Measurements from ENCODE around the gene HIBADH.
"Not testable (repeated sequence)": the region's sequence is repeated elsewhere in the genome, so short reads cannot be mapped to it uniquely, and the experiment has no call there.

HIBADH gene

GRCh38 chr7:27585781-27586447 is 76.8 kb downstream of the HIBADH start:
- no peaks in the 10 kb centered on the region for H3K4me1 Mint-ChIP-seq
- DNase-seq (no peak), ATAC-seq (no peak)
- no peaks in the 10 kb centered on the region for H3K27me3 Mint-ChIP-seq
- no peak overlapping the region for H3K27ac Mint-ChIP-seq
- H3K4me3 Mint-ChIP-seq = no peak overlapping the region
- H3K36me3 Mint-ChIP-seq (ENCODE audit: low read depth) = no peaks in the 10 kb centered on the region
- no peaks in the 10 kb centered on the region for H3K9me3 Mint-ChIP-seq

- H3K4me3 Mint-ChIP-seq = no peak overlapping the region
- DNase-seq (no peak), ATAC-seq (no peak)
- no peaks in the 10 kb centered on the region for H3K27me3 Mint-ChIP-seq
- no peak overlapping the region for H3K27ac Mint-ChIP-seq
- no peaks in the 10 kb centered on the region for H3K4me1 Mint-ChIP-seq
- H3K9me3 Mint-ChIP-seq = no peaks in the 10 kb centered on the region
- no peaks in the 10 kb centered on the region for H3K36me3 Mint-ChIP-seq (ENCODE audit: low read depth)
Observed at GRCh38 chr7:27581906-27582305, 80.8 kb downstream of the HIBADH start.

- H3K4me1 Mint-ChIP-seq = no peaks in the 10 kb centered on the region
- H3K4me3 Mint-ChIP-seq = no peak overlapping the region
- H3K36me3 Mint-ChIP-seq (ENCODE audit: low read depth) = no peaks in the 10 kb centered on the region
- DNase-seq (no peak), ATAC-seq (no peak)
- no peak overlapping the region for H3K27ac Mint-ChIP-seq
- H3K27me3 Mint-ChIP-seq = no peaks in the 10 kb centered on the region
- no peaks in the 10 kb centered on the region for H3K9me3 Mint-ChIP-seq
Observed at GRCh38 chr7:27581119-27581518, 81.6 kb downstream of the HIBADH start.

- Mint-ChIP-seq H3K27me3 (no peaks in the 10 kb centered on the region), H3K27ac (no peak overlapping the region), H3K4me1 (no peaks in the 10 kb centered on the region), H3K36me3 (ENCODE audit: low read depth) (no peaks in the 10 kb centered on the region), H3K9me3 (no peaks in the 10 kb centered on the region), H3K4me3 (no peak overlapping the region)
- ATAC-seq = no peak
- no peak for DNase-seq
Observed at GRCh38 chr7:27579565-27579964, 83.1 kb downstream of the HIBADH start.

- not testable (repeated sequence) for DNase-seq; H3K27me3 Mint-ChIP-seq; H3K36me3 Mint-ChIP-seq (ENCODE audit: low read depth); H3K4me1 Mint-ChIP-seq; ATAC-seq; H3K4me3 Mint-ChIP-seq; H3K27ac Mint-ChIP-seq; H3K9me3 Mint-ChIP-seq
Observed at GRCh38 chr7:27578169-27578568, 84.5 kb downstream of the HIBADH start.

- Mint-ChIP-seq H3K9me3 (no peaks in the 10 kb centered on the region), H3K27ac (no peak overlapping the region), H3K4me1 (no peaks in the 10 kb centered on the region), H3K36me3 (ENCODE audit: low read depth) (peaks cover 1% of the 10 kb centered on the region), H3K27me3 (no peaks in the 10 kb centered on the region), H3K4me3 (no peak overlapping the region)
- DNase-seq = no peak
- ATAC-seq = no peak
Observed at GRCh38 chr7:27576360-27576944, 86.2 kb downstream of the HIBADH start.

GRCh38 chr7:27575613-27576012 is 87.1 kb downstream of the HIBADH start:
- Mint-ChIP-seq H3K9me3 (no peaks in the 10 kb centered on the region), H3K36me3 (ENCODE audit: low read depth) (peaks cover 1% of the 10 kb centered on the region), H3K4me1 (no peaks in the 10 kb centered on the region), H3K27ac (no peak overlapping the region), H3K4me3 (no peak overlapping the region), H3K27me3 (no peaks in the 10 kb centered on the region)
- DNase-seq (no peak), ATAC-seq (no peak)

- Mint-ChIP-seq H3K4me1 (no peaks in the 10 kb centered on the region), H3K9me3 (peaks cover 13% of the 10 kb centered on the region), H3K27ac (no peak overlapping the region), H3K4me3 (no peak overlapping the region), H3K36me3 (ENCODE audit: low read depth) (peaks cover 12% of the 10 kb centered on the region), H3K27me3 (no peaks in the 10 kb centered on the region)
- DNase-seq = no peak
- ATAC-seq = no peak
Observed at GRCh38 chr7:27569106-27569505, 93.6 kb downstream of the HIBADH start.

- Mint-ChIP-seq H3K4me1 (no peaks in the 10 kb centered on the region), H3K9me3 (peaks cover 16% of the 10 kb centered on the region), H3K27me3 (no peaks in the 10 kb centered on the region), H3K27ac (no peak overlapping the region), H3K4me3 (no peak overlapping the region), H3K36me3 (ENCODE audit: low read depth) (peaks cover 21% of the 10 kb centered on the region)
- ATAC-seq (no peak), DNase-seq (no peak)
Observed at GRCh38 chr7:27567266-27567665, 95.4 kb downstream of the HIBADH start.

- Mint-ChIP-seq H3K36me3 (ENCODE audit: low read depth) (peaks cover 14% of the 10 kb centered on the region), H3K4me1 (no peaks in the 10 kb centered on the region), H3K27ac (no peak overlapping the region), H3K4me3 (no peak overlapping the region), H3K27me3 (no peaks in the 10 kb centered on the region), H3K9me3 (peaks cover 16% of the 10 kb centered on the region)
- DNase-seq (no peak), ATAC-seq (no peak)
Observed at GRCh38 chr7:27564881-27565482, 97.7 kb downstream of the HIBADH start.

GRCh38 chr7:27560706-27561235 is 101.9 kb downstream of the HIBADH start:
- no peak overlapping the region for H3K27ac Mint-ChIP-seq
- no peaks in the 10 kb centered on the region for H3K27me3 Mint-ChIP-seq
- H3K36me3 Mint-ChIP-seq (ENCODE audit: low read depth) = peaks cover 12% of the 10 kb centered on the region
- ATAC-seq (no peak), DNase-seq (no peak)
- no peaks in the 10 kb centered on the region for H3K4me1 Mint-ChIP-seq
- no peak overlapping the region for H3K4me3 Mint-ChIP-seq
- peaks cover 11% of the 10 kb centered on the region for H3K9me3 Mint-ChIP-seq

GRCh38 chr7:27555670-27556069 is 107.0 kb downstream of the HIBADH start:
- H3K9me3 Mint-ChIP-seq = no peaks in the 10 kb centered on the region

GRCh38 chr7:27554826-27555225 is 107.9 kb downstream of the HIBADH start:
- Mint-ChIP-seq H3K27ac (no peak overlapping the region), H3K4me1 (no peaks in the 10 kb centered on the region), H3K27me3 (no peaks in the 10 kb centered on the region), H3K36me3 (ENCODE audit: low read depth) (no peaks in the 10 kb centered on the region), H3K9me3 (no peaks in the 10 kb centered on the region), H3K4me3 (no peak overlapping the region)
- no peak for ATAC-seq
- no peak for DNase-seq

More at GRCh38 chr7:27555670-27556069, 107.0 kb downstream of the HIBADH start:
- Mint-ChIP-seq H3K4me1 (no peaks in the 10 kb centered on the region), H3K27ac (no peak overlapping the region), H3K27me3 (no peaks in the 10 kb centered on the region), H3K4me3 (no peak overlapping the region), H3K36me3 (ENCODE audit: low read depth) (no peaks in the 10 kb centered on the region)
- ATAC-seq (no peak), DNase-seq (no peak)

- Mint-ChIP-seq H3K27me3 (no peaks in the 10 kb centered on the region), H3K27ac (no peak overlapping the region), H3K9me3 (no peaks in the 10 kb centered on the region), H3K4me3 (no peak overlapping the region), H3K4me1 (no peaks in the 10 kb centered on the region), H3K36me3 (ENCODE audit: low read depth) (no peaks in the 10 kb centered on the region)
- DNase-seq (no peak), ATAC-seq (no peak)
Observed at GRCh38 chr7:27553273-27553672, 109.4 kb downstream of the HIBADH start.

- Mint-ChIP-seq H3K36me3 (ENCODE audit: low read depth) (no peaks in the 10 kb centered on the region), H3K4me1 (no peaks in the 10 kb centered on the region), H3K4me3 (no peak overlapping the region), H3K27ac (no peak overlapping the region), H3K9me3 (no peaks in the 10 kb centered on the region), H3K27me3 (no peaks in the 10 kb centered on the region)
- DNase-seq (no peak), ATAC-seq (no peak)
Observed at GRCh38 chr7:27551803-27552400, 110.8 kb downstream of the HIBADH start.
